Dermis microvascular lymphatic vessel endothelial cell (primary cell): Measurements from ENCODE around the gene OR2G3. TPM values are rescaled to one million over a fixed set of nuclear protein-coding genes. Genes with fewer than 3 reads are reported as not detected.
A peak's percentile ranks its signal among the peaks of the same experiment; 100 is the strongest.

ENCODE experiments used
- DNase-seq, 2 donors: peaks; one replicate each; pipeline versions ENCODE4 v3.0.0 to v3.0.0-alpha.2; 2010; ENCODE audit warnings: low read depth in 2 of 2
- total RNA-seq: library from RNA; depleted of rRNA; stranded (reverse); fragments of >200 nt; gene quantifications from 2 replicates; pipeline ENCODE4 v1.2.1, GENCODE V29; 2014

Gene OR2G3
- not detected in 2 replicates for total RNA-seq

DNA sequence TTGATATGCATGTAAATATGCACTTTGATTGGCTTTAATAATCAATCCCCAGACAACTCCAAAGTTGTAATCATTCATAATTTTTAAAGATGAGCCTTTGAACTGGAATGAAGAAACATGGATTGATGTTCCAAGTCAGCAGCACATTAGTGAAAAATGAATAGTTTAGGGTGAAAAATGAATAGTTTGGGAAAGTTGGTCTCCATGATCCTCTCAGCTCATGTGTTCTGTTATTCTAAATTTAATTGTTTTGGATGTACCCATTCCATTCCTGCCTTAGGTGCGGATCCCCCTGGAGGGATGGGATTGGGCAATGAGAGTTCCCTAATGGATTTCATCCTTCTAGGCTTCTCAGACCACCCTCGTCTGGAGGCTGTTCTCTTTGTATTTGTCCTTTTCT is at the start of gene OR2G3:
Gene OR2G3 (plus strand): TSS at position 301 of the 400 bp plus-strand sequence. CDS start 0 bp downstream, at position 301.
- DNase-seq: no peak

DNA sequence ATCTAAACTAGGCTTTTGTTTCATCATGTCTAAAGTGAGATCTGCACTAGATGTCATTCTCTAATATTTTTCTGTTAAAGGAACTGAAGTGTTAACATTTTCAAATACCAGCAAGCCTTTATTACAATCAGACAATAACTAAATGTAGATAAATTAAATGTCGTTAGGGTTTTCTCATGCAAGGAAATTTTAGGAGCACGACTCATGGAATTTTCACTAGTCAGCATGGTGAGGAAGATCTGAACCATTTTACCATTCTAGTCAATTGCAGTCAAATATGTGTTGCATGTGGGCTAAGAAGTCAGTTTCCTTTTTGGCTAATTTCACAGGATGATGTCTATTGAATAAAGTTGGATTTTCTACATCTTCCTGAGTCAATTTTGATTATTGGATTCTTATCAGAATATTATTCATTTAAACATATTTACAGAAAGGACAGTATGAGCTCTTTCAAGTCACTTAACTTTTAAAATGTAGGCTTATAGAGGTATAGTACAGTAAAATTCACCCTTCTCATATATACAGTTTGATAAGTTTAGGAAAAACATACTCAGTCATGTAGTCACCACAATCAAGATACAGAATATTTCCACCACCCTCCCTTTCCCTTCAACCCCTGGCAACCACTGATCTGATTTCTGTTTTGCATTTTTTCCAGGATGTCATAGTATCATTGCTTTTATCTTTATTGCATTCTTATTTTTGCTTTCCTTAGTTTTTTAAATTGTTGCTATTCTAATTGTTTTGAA is 47.3 kb upstream of the OR2G3 start:
- DNase-seq: no peak

DNA sequence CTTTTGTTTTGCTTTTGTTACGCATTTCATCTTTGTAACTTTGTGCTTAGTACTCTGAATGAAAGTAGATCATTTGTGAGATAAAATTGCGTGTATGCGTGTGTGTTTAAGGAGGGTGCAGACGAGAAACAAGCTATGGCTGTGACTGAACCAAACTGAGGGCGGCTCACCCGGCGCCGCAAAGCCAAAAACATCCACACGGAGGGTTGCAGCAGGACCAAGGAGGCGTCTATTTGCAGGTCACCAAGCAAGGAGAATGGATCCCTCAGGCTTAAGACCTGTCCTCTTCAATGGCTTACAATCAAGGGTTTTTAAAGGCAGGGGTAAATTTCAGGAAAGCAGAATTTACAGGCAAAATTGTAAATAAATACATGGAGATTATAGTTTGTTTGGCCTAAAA is 43.7 kb upstream of the OR2G3 start:
- no peak for DNase-seq

DNA sequence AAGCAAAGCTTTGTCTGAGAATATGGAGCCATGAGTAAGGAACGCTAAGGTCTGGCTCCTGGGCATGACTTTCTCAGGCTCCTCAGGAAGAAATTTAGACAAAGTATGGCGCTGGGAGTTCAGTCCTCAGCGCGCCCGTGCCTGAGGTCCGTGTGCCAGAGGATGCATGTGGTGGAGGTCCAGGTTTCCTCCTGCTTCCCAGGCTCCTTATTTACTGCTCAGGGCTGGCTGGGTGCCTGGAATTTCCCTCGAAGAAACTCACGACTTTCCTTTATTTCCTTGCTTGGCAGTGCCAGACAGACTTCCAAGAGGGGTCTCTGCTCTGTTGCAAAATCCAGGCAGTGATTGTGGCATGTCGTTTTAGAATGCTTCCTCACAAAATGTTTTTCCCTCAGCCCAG is 43.2 kb upstream of the OR2G3 start:
- DNase-seq: no peak

DNA sequence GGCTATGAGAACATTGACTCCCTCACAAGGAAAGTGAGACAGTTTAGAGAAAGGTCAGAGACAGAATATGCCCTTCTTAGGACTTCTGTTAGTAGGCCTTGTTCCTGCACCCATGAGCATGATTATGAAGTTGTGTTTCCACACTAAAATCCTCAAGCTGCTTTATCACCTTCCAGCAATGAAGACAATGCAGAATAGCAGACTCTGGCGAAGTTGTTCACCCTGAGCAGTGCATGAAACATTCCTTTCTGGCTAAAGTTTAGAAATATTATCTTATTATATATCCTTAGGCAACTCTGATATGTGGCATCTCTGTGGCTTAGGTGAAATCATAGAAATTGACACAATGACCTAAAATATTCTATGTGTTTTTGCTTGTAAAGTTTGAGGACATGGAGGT is 31.1 kb upstream of the OR2G3 start:
- DNase-seq: no peak

DNA sequence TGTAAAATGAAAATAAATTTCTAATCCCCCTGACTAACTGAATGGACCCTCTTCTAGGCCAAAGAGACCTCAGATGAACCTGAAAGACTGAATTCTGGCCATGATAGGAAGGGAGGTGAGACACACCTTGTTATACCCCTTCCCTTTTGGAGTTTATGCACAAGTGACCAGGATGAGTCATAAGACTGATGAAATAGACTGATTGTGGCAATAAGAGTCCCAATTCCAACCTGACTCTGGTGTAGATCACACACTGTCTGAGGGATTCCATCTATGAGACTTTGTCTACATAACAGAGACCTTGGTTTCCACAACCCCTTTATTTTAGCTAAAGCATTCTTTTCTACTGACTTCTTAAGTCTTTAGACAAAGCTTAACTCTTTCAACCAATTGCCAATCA is 30.7 kb upstream of the OR2G3 start:
- no peak for DNase-seq

DNA sequence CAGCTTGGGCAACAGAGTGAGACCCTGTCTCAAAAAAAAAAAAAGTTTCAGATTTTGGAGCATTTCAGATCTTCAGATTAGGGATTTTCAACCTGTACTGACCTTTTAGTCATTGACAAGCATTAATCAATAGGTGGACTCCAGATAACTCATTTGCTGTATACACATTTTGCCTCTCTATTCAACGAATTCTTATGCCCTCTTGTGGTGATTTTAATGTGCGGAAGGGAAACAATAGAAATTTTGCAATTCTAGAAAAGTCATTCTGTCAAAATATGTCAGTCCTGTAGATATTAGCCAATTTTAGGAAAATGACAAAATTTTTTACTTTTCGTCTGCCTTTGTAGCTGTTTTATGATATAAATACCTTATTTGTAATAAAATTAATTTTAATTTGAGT is 28.9 kb upstream of the OR2G3 start:
- DNase-seq: no peak

DNA sequence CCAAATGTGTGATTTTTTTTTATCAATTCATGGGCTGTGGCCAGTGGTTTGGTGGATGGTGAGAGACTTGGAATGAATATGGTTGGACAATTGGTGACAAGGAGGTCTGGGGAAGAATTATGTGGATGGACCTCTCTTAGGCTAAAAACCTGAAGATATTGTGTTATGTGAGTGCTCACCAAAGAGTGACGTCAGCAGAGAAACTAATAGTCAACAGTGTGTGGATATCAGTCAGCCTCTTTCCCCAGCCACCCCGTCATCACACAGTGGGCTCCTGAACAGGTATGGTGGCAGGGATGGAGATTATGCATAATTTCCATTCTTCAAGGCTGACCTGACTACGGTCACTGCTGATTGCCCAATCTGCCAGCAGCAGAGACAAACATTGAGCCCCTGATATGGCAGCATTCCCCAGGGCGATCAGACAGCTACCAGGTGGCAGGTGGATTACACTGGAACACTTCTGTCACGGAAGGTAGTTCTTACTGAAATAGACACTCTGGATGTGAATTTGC is 26.4 kb upstream of the OR2G3 start:
- no peak for DNase-seq

DNA sequence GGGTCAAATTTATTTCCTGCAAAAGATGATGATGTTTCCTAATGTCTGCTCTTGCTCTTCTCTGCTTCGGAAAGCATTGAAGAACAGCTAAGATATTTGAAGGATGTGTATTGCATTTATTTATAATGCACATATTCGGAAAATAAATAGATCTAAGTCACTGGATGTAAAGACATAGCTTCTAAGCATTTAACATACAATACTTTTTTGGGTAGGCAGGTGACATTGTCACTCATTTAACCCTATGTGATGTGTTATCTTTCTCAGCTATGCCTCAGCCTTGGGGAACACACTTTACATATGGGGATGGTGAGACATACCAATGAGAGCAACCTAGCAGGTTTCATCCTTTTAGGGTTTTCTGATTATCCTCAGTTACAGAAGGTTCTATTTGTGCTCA is 17.3 kb upstream of the OR2G3 start, which contains the start of gene OR2G2:
Gene OR2G2 (plus strand): TSS at position 301 of the 400 bp plus-strand sequence. CDS start 0 bp downstream, at position 301.
- DNase-seq: no peak

DNA sequence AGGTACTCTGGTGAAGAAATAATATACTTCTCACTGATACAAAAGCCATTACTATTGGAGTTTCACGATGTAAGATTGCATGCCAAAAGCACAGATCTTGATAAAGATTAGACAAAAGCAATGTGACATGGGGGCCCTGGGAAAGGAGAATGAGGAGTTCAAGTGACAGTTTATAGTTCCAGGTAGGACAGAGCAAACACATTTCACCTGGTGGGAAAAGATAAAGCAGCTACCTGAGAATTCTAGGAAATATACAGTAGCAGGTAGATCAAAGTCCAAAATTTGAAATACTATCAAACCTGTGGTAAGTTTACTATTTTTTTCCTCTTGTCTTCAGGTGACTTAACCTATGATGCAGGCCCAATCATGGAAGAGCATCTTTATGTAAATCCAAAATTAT is 8.0 kb downstream of the OR2G3 start:
- DNase-seq: no peak

DNA sequence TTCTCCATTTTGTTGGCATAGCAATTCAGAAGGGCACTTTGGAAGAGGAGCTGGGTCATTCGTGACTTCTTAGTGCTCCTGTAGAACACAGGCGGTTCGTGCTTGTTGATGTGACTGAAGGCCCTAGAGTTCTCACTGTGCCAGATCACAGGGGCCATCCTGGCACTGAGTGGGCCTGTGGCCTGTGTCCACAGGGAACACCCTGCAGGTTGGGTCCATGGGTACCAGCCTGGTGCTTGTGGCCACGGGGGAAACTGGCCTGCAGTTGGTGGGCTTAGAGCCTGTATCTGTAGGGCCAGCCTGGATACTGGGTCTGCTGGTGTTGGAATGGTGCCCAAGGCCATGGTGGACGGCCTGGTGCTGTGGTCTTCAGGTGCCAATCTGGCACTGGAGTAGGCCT is 9.2 kb downstream of the OR2G3 start:
- no peak for DNase-seq

DNA sequence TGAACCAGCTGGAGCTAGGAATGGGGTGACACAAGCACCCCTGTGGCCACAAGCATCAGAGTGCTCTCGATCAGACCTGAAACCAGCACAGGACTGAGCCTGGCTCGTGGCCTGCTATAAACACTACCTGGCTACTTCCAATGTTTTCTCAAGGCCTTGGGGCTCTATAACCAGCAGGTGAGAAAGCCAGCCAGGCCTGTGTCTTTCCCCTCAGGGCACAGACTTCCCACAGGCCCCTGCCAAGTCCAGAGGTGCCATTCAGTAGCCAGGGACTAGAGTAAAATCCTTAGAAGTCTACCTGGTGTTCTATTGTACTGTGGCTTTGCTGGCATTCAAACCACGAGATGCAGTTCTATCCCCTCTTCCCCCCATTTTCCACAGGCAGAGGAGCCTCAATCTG is 22.6 kb downstream of the OR2G3 start:
- DNase-seq: no peak

DNA sequence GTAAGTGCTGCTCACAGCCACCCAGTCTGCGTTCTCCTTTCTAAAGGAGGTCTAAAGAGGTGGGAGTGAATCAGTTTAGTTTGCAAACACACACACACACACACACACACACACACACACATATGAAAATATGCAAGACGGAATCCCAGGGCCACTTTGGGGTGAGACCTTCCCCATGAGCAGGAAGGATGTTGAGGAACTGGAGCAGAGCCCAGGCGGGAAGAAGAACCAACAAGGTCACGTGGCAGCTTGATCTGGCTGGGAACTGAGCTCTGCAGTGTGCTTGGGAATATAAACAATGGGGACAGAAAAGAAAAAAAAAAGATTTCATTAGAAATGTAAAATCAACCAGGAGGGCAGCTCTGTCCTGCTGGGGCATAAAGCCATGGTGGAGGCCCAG is 32.6 kb downstream of the OR2G3 start:
- DNase-seq: peak in 1 of 2 donors; percentile 59

DNA sequence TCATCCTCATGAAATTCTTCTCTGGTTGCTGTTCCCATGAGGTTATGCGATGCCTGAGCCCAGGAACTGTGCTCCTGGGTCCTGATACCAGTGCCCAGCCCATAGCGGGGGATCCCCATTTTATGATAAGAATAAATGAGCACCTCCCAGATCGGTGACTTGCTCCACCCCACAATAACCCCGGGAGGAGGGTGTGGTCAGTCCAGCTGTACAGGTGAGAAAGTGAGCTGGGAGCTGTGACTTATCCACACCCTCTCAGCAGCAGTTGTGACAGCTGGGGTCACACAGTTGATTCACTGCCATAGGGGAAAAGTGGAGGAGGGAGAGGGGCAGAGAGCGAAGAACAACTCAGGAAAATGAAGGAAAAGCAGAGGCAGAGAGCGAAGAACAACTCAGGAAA is 33.4 kb downstream of the OR2G3 start:
- DNase-seq: no peak

DNA sequence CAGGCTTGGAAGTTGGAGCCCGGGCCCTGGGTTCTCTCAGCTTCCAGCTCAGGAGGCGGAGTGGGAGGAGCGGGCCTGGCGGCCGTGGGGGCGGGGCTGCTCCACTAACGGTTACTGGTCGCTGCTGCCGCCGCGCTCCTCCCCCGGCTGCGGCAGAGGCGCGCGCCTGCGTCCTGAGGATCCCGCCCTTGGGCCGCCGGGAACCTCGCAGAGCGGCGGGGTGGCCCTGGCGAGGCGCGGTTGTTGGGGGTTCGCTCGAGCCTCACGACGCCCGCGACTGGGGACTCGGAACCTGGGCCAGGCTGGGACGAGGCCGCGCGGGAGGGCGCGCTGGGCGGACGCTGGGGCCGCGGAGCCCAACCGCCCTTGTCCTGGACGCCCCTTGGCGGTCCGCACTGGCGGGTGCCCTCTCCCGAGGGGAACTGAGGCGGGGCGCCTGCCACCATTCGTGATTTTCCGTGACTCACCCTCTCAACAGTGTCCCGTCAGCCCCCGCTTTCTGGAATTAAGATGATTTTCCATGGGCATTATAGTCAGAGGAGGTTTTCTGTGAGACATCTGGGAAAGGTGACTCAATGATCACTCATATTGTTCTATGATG is 34.1 kb downstream of the OR2G3 start:
- peak in 1 of 2 donors; percentile 43 for DNase-seq

DNA sequence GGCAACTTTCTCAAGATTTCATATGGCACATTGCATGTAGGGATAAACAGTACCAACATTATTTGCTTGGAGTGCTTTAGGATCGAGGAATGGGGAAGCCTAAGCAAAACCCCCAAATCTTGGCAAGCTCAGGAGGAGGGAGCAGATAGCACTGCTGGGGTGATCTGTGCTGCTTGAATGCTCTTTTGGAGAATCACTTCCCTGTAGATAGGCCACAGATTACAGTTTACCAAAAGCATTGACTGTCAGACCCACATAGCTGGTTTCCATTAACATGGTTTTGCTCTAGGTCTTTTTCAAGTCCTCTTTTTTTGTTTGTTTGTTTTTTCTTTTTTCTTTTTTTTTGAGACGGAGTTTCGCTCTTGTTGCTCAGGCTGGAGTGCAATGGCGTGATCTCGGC is 37.4 kb downstream of the OR2G3 start:
- no peak for DNase-seq

DNA sequence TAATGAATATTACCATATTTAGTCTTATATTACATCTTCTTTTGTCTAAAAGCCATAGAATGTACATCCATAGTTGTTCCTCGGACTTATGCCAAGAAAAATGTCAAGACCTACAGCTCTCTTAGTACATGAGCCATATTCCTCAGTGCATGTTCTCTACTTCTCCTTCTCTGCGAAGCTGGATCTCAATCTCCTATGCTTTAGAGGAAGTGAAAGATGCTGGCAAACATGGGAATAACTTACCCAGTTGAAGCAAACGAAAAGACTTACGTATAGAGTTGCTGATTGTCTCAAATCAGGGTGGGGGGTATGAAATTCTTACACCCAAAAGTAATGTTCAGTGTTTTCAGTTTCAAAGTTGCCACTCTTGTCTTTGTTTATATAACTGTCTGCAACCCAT is 41.5 kb downstream of the OR2G3 start:
- DNase-seq: no peak

DNA sequence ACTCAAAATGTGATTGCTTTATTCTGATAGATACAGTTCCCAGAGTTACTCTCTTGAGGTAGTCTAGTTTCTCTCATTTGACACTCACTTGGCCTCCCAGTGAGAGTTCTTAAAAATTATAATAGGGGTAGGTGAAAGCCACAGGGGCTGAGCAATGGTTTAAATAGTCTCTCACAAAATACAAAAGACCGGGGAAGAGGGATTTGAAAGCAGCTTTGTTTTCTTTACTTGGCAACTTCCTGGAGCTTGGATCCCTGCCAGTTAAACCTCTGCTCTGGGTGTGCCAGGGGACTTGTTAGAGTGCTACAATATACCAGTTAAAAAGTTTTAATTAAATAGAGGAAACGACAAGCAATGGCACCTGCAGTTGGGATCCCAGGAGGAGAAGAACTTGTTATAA is 42.5 kb downstream of the OR2G3 start:
- peak in 1 of 2 donors; percentile 46 for DNase-seq

DNA sequence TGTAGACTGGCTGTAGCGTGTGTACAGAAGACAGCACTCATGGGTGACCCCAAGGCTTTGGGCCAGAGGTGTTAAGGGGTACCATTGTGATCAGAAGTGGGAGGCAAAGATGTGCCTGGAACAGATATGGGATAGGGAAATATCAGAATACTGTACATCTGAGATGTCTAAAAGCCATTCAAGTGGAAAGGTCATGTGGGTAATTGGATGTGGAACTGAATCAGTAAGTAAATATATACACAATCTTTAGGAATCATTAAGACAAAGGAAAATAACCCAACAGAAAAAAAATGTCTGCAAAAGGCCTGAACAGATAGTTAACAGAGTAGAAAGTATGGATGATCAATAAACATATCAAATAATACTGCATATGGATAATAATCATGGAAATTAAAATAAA is 47.7 kb downstream of the OR2G3 start:
- DNase-seq: no peak
